Fibroblast of lung (primary cell): ENCODE results near the gene TIAM2. TPM values are rescaled to one million over a fixed set of nuclear protein-coding genes. Genes with fewer than 3 reads are reported as not detected.
"Not testable (repeated sequence)": the region's sequence is repeated elsewhere in the genome, so short reads cannot be mapped to it uniquely, and the experiment has no call there.

Experiments used
- DNase-seq, 2 donors: peaks; one replicate each; pipeline versions ENCODE4 v3.0.0 to v3.0.0-alpha.2; 2010; ENCODE audit warnings: low read depth in 2 of 2
- H2AFZ ChIP-seq: 2 replicates; pipeline ENCODE4 v1.5.1; 2012; ENCODE audit warnings: low read length, control low read depth, inconsistent platforms
- H3K27ac ChIP-seq: 2 replicates; pipeline ENCODE4 v1.5.1; 2011; ENCODE audit warnings: low read length, control low read depth; ENCODE audit not compliant: insufficient read depth
- H3K27me3 ChIP-seq: 2 replicates; pipeline ENCODE4 v1.5.1; 2011; ENCODE audit warnings: mild to moderate bottlenecking, low read length; ENCODE audit not compliant: control insufficient read depth, insufficient read depth
- H3K36me3 ChIP-seq: 2 replicates; pipeline ENCODE4 v1.5.1; 2011; ENCODE audit warnings: low read length; ENCODE audit not compliant: control insufficient read depth, insufficient read depth
- H3K4me1 ChIP-seq: 2 replicates; pipeline ENCODE4 v1.5.1; 2011; ENCODE audit warnings: low read length; ENCODE audit not compliant: control insufficient read depth, insufficient read depth; ENCODE audit errors: extremely low read depth
- H3K4me2 ChIP-seq: 2 replicates; pipeline ENCODE4 v1.5.1; 2011; ENCODE audit warnings: low read length, control low read depth; ENCODE audit not compliant: insufficient read depth; ENCODE audit errors: extremely low read depth
- H3K4me3 ChIP-seq, 4 experiments: fragments of 200-600 bp in 1 of 4; sonication (generic) in 1 of 4; replicated peaks in 1 of 4; 2 replicates each; pipeline ENCODE4 v1.5.1; 2011 to 2016; ENCODE audit warnings: low read length in 4 of 4, low read depth in 3 of 4, mild to moderate bottlenecking in 3 of 4, control low read depth in 2 of 4, inconsistent platforms in 1 of 4, mixed read lengths in 1 of 4; ENCODE audit not compliant: insufficient read depth in 1 of 4; ENCODE audit errors: control extremely low read depth in 1 of 4
- H3K79me2 ChIP-seq: 2 replicates; pipeline ENCODE4 v1.5.1; 2012; ENCODE audit warnings: mild to moderate bottlenecking, low read length, inconsistent platforms; ENCODE audit not compliant: control insufficient read depth, insufficient read depth
- H3K9ac ChIP-seq: 2 replicates; pipeline ENCODE4 v1.5.1; 2011; ENCODE audit warnings: mild to moderate bottlenecking, low read length, control low read depth; ENCODE audit not compliant: insufficient read depth
- H3K9me3 ChIP-seq: 2 replicates; pipeline ENCODE4 v1.5.1; 2012; ENCODE audit warnings: low read depth, low read length; ENCODE audit not compliant: control insufficient read depth, insufficient read depth
- H4K20me1 ChIP-seq: 2 replicates; pipeline ENCODE4 v1.5.1; 2011; ENCODE audit warnings: low read length; ENCODE audit not compliant: control insufficient read depth, insufficient read depth; ENCODE audit errors: extremely low read depth
- EZH2 ChIP-seq: IDR thresholded peaks from 2 replicates; pipeline ENCODE4 v1.5.1; 2012; ENCODE audit warnings: low read length, control low read depth, mild to moderate bottlenecking; ENCODE audit errors: missing control alignments
- polyA plus RNA-seq, 2 donors: library from polyadenylated mRNA; depleted of rRNA in 1 of 2; stranded (reverse) in 1 of 2; unstranded in 1 of 2; fragments of >200 nt; gene quantifications; 2 replicates each; pipeline ENCODE4 v1.2.1, GENCODE V29; 2011 to 2012; ENCODE audit warnings: missing spikeins in 1 of 2
- total RNA-seq: library from RNA; depleted of rRNA; stranded (reverse); fragments of >200 nt; gene quantifications from 2 replicates; pipeline ENCODE4 v1.2.1, GENCODE V29; 2014
- TF ChIP-seq, protein P1 (sequence below), 2 donors: IDR thresholded peaks in 1 of 2; conservative IDR thresholded peaks in 1 of 2; 1 replicate in 1 of 2; 2 replicates in 1 of 2; pipeline ENCODE4 v1.5.1; 2011 to 2012; ENCODE audit warnings: low read length in 2 of 2, control low read depth in 1 of 2, inconsistent platforms in 1 of 2, low read depth in 1 of 2, mild to moderate bottlenecking in 1 of 2

The TIAM2 gene
- total and polyA plus RNA-seq, 2 donors (not counting 1 experiment from before 2014, with no cell fraction given), result 6.2 to 11.2 TPM

DNA sequence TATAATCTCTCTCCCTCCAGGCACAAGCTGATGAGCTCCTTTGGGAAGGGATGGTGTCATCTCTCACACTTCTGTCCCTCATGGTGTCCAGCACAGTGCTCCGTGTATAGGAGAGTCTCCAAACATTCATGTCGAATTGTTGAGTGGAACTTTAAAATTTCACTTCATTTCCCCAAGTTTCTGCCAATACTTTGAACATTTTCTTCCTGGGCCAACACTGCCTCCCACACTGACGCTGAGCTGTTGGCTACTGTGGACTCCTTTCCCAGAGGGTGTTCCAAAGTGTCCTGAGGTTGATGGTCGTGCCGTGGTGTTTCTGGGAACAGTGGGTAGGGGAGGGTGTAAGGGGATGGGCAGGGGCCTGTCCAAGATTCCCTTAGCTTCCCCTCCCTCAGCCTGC, 122.7 kb downstream of the TIAM2 start:
- Histone ChIP-seq H3K4me3 (no peak overlapping the region), H3K27me3 (no peaks in the 10 kb centered on the region), H3K36me3 (no peaks in the 10 kb centered on the region), H3K9me3 (no peaks in the 10 kb centered on the region), H3K79me2 (no peaks in the 10 kb centered on the region), H4K20me1 (no peaks in the 10 kb centered on the region), H3K4me1 (no peaks in the 10 kb centered on the region), H3K9ac (no peak overlapping the region), H3K4me2 (no peak overlapping the region), H3K27ac (no peak overlapping the region), H2AFZ (no peak overlapping the region)
- TF ChIP-seq, protein P1, sequence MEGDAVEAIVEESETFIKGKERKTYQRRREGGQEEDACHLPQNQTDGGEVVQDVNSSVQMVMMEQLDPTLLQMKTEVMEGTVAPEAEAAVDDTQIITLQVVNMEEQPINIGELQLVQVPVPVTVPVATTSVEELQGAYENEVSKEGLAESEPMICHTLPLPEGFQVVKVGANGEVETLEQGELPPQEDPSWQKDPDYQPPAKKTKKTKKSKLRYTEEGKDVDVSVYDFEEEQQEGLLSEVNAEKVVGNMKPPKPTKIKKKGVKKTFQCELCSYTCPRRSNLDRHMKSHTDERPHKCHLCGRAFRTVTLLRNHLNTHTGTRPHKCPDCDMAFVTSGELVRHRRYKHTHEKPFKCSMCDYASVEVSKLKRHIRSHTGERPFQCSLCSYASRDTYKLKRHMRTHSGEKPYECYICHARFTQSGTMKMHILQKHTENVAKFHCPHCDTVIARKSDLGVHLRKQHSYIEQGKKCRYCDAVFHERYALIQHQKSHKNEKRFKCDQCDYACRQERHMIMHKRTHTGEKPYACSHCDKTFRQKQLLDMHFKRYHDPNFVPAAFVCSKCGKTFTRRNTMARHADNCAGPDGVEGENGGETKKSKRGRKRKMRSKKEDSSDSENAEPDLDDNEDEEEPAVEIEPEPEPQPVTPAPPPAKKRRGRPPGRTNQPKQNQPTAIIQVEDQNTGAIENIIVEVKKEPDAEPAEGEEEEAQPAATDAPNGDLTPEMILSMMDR (conservative IDR thresholded peaks at IDR 0.05 in 1 of 2, IDR thresholded peaks at IDR 0.05 in 1 of 2; ENCODE audit: low read depth in 1 of 2, low read length in 2 of 2), result no peak
- TF ChIP-seq EZH2, result no peak
- DNase-seq, result no peak

DNA sequence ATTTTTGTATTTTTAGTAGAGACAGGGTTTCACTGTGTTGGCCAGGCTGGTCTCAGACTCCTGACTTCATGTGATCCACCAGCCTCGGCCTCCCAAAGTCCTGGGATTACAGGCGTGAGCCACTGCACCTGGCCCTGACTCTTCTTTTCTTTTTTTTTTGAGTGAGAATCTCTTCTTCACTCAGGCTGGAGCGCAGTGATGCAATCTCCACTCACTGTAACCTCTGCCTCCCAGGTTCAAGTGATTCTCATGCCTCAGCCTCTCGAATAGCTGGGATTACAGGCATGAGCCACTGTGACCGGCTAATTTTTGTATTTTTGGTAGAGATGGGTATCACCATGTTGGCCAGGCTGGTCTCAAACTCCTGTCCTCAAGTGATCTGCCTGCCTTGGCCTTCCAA, 124.1 kb downstream of the TIAM2 start:
- H3K4me1 ChIP-seq, H3K4me3 ChIP-seq, H3K4me2 ChIP-seq, H4K20me1 ChIP-seq, H3K9ac ChIP-seq, H3K27ac ChIP-seq, H3K36me3 ChIP-seq, H3K9me3 ChIP-seq, H3K27me3 ChIP-seq, DNase-seq, H2AFZ ChIP-seq, H3K79me2 ChIP-seq: not testable (repeated sequence)

DNA sequence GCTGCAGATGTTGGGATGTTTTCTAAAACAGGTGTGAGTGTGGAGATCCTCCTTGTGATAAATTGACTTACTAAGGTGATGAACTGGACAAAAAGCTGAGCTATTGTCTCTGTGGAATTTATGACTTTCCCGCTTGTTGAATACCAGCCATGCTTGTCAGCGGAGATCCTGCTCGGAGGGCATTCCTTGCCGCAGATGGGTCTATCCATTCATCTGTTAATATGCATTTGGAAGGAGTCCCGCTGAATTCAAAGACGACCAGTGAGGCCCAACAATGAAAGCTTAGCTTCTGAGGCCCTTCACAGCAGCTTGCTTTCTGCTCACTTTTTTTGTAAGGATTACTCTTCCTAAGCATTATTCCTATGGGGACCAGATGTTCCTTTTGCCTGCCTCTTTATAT, 124.9 kb downstream of the TIAM2 start:
- Histone ChIP-seq H4K20me1 (no peaks in the 10 kb centered on the region), H3K4me2 (no peak overlapping the region), H2AFZ (no peak overlapping the region), H3K27me3 (no peaks in the 10 kb centered on the region), H3K36me3 (no peaks in the 10 kb centered on the region), H3K27ac (no peak overlapping the region), H3K4me1 (no peaks in the 10 kb centered on the region), H3K9ac (no peak overlapping the region), H3K9me3 (no peaks in the 10 kb centered on the region), H3K4me3 (no peak overlapping the region), H3K79me2 (no peaks in the 10 kb centered on the region)
- DNase-seq, result peak in 1 of 2 donors; percentile 92
- TF ChIP-seq, protein P1 (conservative IDR thresholded peaks at IDR 0.05 in 1 of 2, IDR thresholded peaks at IDR 0.05 in 1 of 2; ENCODE audit: low read depth in 1 of 2, low read length in 2 of 2), result no peak
- TF ChIP-seq EZH2, result no peak

DNA sequence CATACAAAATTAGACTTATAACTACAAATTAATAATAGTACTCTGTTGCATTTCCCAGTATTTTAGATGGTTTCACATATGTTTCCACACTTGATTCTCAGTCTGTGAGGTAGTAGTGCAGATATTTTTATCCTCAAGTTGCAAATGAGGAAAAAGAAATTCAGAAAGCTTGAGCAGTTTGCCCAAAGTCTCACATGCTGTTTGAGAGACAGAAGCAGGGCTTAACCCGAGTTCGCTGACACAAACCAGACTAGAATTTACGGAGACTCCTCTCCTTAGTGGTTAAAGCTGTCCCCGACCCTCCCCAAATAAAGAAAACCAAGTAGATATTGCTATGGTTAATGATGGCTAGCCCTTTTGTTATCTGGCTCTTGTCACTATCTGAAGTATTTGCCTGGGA, 126.2 kb downstream of the TIAM2 start:
- H3K36me3 ChIP-seq, result no peaks in the 10 kb centered on the region
- H3K4me1 ChIP-seq, result no peaks in the 10 kb centered on the region
- no peaks in the 10 kb centered on the region for H3K79me2 ChIP-seq
- no peak overlapping the region for H3K4me3 ChIP-seq
- DNase-seq, result no peak
- H2AFZ ChIP-seq, result no peak overlapping the region
- H3K4me2 ChIP-seq, result peak overlapping the region; percentile 17
- no peak overlapping the region for H3K27ac ChIP-seq
- TF ChIP-seq EZH2, result no peak
- TF ChIP-seq, protein P1 (conservative IDR thresholded peaks at IDR 0.05 in 1 of 2, IDR thresholded peaks at IDR 0.05 in 1 of 2; ENCODE audit: low read depth in 1 of 2, low read length in 2 of 2), result no peak
- H4K20me1 ChIP-seq, result no peaks in the 10 kb centered on the region
- no peak overlapping the region for H3K9ac ChIP-seq
- H3K9me3 ChIP-seq, result no peaks in the 10 kb centered on the region
- no peaks in the 10 kb centered on the region for H3K27me3 ChIP-seq
